ENCODE measurements around the gene RBM18.

Gene RBM18

DNA sequence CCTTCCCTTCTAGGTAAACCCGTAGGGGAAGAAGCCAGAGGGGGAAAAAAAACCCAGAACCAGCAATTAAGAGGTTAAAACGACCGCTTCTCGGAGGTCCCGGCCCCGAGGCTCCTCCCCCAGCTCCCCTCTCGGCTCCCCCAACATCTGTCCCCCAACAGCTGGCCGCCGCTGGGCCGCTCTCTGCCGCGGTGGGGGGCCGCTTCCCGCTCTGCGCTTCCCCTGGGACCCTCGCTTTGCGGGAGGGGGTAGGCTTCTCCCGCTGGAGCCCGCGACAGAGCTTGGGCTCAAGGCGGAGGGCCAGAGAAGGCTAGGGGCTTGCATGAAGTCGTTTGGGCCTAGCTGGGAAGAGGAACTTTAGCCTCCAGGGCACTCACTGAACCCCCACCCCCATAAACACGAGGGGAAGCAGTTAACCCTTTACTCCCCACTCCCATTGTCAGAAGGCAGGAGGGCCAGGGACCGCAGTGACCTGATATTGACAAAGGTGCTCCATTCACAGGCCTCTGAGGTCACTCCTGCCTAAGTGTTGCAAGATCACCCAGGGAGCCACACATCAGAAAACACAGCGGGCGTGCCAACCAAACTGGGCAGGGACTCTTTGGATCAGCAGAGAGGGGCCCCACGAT lies 43.3 kb downstream of the RBM18 start:
- no peak for DNase-seq (ENCODE audit: low read depth in 2 of 2)

- no peak for DNase-seq (ENCODE audit: low read depth in 2 of 2)
These were observed 43.9 kb downstream of the RBM18 start for GRCh38 chr9:122220673-122221182.

GRCh38 chr9:122219856-122220672 lies 44.6 kb downstream of the RBM18 start:
- DNase-seq (ENCODE audit: low read depth in 2 of 2), result no peak

DNA sequence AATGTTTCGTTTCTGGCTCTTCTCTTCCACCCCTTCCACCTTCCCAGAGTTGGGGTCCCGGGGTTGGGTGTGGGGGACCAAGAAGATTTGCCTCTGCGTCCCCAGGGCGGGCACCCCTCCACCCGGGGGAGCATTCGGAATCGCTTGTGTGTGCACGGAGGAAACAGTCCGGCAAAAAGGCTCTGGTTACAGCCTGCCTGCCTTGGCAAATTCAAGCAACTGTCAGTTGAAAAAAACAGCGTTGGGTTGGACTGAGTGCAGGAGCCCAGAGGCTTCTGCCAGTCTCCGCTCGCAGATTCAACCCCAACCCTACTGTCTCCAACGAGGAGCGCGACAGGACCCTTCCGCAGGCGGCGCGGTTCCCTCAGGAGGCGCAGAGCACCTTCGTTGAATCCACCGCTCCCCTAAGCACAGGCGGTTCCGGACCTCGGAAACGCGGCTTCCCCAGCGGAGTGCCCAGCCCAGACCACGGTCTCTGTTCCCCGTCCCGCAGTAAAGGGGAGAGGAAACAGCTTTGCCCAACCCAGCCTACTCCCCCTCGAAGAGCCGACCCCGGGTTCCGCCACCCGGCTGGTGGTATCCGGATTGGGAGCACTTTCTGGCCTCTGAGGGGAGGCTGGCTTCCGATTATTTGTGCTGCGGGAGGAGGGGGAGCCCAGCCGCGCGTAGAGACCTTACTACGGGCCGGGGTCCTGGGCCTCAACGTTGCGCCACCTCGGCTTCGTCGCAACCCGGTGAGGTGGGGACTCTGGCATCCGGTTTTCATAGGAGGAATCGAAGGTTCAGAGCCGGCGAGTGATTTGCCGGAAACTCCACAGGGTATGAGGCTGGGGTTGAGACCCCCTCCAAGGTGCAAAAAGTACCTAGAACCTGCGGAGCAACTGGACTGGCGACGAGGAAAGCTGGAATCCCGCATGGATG lies 45.4 kb downstream of the RBM18 start:
- DNase-seq (ENCODE audit: low read depth in 2 of 2), result no peak

- no peak for DNase-seq (ENCODE audit: low read depth in 2 of 2)
These were observed 46.3 kb downstream of the RBM18 start for GRCh38 chr9:122218071-122218934.

GRCh38 chr9:122217640-122218039 lies 47.0 kb downstream of the RBM18 start:
- no peak for DNase-seq (ENCODE audit: low read depth in 2 of 2)

DNA sequence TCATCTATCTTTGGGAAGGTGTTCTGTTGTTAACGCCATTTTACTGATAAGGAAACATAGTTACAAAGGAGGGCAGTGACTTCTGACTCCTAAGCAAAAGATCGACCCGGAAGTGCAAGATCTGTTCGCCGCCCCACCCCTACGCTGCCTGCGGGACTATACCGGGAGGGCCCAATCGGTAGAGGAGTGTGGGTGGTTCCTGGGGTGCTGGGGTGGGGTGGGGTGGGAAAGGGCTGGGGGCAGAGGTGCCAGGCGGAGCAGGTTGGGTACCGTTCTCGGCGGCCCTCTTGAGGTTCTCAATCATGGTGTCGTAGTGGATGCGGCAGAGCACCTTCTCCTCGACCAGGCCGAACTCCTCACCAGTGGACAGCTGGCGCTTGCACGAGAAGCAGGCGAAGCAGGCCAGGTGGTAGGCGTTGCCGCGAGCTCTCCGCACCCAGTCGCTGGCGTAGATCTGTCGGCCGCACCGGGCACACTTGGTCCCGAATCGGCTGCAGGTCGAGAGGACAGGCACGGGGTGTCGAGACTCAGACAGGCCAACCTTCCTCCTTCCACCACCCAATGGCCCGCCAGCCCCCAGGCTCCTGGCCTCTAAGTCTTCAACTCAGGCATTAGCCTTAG lies 47.7 kb downstream of the RBM18 start:
- no peak for DNase-seq (ENCODE audit: low read depth in 2 of 2)

DNA sequence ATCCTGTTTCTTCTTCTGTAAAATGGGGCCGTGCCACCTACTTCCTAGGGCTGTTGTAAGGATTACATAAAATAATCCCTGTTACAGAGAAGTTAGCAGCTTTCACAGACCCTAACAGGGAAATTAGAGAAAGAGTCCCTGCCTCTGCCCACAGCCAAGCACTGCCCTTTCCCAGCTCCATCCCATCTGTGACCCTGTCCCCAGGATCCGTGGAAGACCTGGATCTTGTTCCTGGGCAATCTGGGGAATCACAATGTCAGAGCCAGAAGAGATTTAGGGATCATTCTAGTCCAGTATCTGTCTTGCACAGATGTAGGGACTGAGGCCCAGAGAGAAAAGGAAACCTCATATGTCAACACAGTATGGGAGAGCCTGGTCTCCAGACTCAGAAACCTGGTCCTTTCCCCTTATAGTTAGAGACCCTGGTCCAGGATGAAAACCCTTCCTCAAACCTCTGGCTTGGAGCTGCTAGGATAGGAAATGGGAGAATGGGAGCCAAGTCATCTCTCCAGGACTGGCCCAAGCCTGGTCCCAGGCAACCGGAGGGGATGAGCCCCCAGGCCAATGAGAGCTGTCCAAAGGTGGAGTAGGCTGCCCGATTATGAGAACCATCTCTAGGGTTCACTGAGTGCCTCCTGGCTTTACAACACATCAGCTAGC lies 48.4 kb downstream of the RBM18 start:
- DNase-seq (ENCODE audit: low read depth in 2 of 2), result no peak

GRCh38 chr9:122215663-122216062 lies 49.0 kb downstream of the RBM18 start:
- DNase-seq (ENCODE audit: low read depth in 2 of 2), result no peak

DNA sequence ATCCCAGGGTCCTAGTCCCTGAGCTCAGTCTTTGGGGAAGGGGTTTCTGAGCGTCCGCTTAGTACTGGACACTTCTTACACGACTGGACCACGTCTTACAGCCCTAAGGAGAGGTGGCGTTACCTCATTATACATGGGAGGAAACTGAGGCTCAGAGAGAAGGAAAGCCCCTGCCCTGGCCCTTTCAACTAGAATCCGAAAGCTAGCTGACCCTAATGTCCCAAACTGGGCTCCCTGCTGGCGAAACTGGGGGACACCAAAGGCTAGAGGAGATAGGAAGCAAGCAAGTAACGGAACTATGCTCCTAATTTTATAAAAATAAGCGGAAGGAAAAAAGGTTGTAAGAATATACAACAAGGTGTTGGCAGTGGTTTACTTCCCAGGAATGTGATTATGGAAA lies 50.1 kb downstream of the RBM18 start:
- DNase-seq (ENCODE audit: low read depth in 2 of 2), result no peak

GRCh38 chr9:122213589-122214413 lies 50.8 kb downstream of the RBM18 start:
- peak in 1 of 2 donors; percentile 17 for DNase-seq (ENCODE audit: low read depth in 2 of 2)

DNA sequence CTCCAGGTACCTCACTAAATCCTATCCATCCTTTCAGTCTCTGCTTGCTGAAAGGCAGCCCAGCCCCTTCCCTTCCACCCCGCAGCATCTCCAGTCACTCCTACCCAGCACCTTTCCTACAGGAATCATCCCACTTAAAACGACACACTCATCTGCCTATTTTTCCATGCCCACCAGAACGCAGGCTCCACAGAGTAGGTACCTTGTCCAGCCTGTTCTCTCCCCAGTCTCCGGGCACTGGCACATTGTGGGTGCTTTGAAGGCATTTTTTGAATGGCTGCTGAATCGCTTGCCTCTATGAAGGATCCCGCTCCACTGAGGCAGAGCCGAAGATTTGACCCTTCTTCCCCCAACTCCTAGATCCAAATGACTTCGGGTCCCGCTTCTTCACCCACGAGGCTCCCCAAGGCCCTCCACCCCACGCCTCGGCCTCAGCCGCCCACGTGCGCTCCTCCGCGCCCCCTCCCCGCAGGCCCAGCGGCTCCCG lies 51.5 kb downstream of the RBM18 start:
- no peak for DNase-seq (ENCODE audit: low read depth in 2 of 2)

- DNase-seq (ENCODE audit: low read depth in 2 of 2), result no peak
These were observed 52.1 kb downstream of the RBM18 start for GRCh38 chr9:122212473-122213004.

GRCh38 chr9:122209451-122209850 lies 55.2 kb downstream of the RBM18 start:
- no peak for DNase-seq (ENCODE audit: low read depth in 2 of 2)

- no peak for DNase-seq (ENCODE audit: low read depth in 2 of 2)
These were observed 57.5 kb downstream of the RBM18 start for GRCh38 chr9:122207096-122207495.

DNA sequence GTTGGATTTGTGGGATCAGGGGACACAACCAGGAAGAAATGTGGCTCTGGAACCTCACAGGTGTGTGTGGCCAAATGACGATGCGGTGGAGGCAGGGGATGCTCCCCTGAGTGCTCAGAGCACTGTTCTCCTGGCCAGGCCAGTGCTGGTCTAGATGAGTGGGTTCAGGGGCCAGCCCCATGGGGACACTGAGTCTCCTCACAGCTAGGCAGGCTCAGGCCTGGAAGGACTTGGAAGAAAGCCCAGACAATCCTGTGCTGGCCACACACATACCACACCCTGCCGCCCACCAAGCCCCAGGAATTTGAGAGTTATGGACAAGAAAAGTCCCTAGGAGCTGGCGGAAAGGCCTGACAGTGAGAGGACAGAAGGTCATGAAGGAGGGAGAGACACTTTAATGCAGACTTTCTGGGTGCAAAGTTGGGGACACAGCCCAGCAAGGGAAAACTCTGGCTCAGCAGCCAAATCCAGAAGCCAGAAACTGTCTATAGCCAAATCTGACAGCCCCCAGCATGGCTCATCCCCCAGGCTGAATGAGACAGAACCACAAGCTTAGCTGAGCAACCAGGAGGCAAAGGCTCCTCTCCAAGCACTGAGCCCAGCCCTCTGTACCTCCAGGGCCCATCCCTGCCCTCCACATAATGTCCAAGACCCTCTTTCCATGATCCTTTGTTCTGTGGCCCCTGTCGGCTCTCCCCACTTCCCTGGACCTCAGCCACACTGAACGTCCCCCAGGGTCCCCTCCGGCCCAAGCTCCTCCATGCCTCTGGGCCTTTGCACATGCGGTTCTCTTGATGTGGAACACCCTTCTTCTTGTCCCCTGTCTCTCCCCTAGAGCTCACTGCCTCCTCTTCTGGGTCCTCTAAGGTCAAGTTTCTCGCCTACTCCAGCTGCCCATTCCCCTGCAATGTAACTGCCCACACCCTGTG lies 58.3 kb downstream of the RBM18 start:
- DNase-seq (ENCODE audit: low read depth in 2 of 2), result no peak

DNA sequence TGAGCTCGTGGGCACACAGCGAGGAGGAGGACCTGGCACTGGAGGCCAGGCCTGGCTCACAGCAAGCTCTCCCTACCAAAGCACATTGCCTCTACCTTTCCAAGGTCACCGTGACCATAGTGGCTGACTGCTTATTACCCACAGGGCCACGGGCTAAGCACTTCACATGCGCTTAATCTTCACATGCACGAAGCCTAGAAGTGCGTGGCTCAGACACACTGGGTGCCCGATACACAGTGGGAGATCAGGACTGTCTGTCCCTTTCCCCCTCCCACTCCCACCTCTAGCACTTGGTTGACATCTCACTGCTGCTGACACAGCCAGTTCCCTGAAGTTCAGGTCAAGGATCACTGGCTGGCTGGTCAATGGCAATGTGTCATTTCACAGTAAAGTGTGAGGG lies 59.5 kb downstream of the RBM18 start:
- DNase-seq (ENCODE audit: low read depth in 2 of 2), result no peak

DNA sequence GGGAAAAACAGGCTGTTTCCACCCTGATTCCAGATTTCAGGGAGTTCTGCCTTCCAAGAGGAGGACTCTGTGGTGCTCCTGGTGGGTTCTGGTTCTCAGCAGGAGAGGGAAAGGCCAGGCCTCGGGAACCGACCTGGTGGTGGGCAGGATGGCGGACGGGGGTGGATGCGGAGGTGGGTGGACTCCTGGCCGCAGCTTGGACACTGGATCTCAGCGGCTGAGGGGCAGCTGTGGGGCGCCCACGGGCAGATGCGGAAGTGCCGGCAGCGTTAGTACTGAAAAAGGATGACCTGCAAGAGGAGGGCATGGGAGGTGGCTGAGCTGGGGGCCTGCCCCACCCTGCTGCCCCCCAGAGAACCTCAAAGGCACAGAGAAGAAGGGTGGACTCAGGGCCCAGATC lies 60.1 kb downstream of the RBM18 start:
- DNase-seq (ENCODE audit: low read depth in 2 of 2), result no peak

All from stimulated activated CD4-positive, alpha-beta T cell treated with anti-CD3 and anti-CD28 coated beads, Interleukin-1b, Interleukin-23, amount 100 ng/mL, for 1 hour (primary cell).